Mesenchymal stem cell (in vitro differentiated cells and primary cell): ENCODE data around the gene TRIO.

ENCODE experiments used
- DNase-seq: peaks from one replicate; pipeline ENCODE4 v3.0.0-alpha.2; 2013
- H2AFZ ChIP-seq: one replicate; pipeline ENCODE4 v1.6.1; 2013; ENCODE audit warnings: low read depth, mild to moderate bottlenecking, control low read depth, inconsistent platforms, low read length, moderate library complexity
- H2AK5ac ChIP-seq: 2 replicates; pipeline ENCODE4 v1.6.1; 2013; ENCODE audit warnings: low read length, moderate library complexity, mild to moderate bottlenecking, inconsistent platforms; ENCODE audit not compliant: severe bottlenecking
- H2BK120ac ChIP-seq: one replicate; pipeline ENCODE4 v1.6.1; 2013; ENCODE audit warnings: low read depth, mild to moderate bottlenecking, inconsistent platforms, low read length, moderate library complexity
- H2BK12ac ChIP-seq, 2 experiments: one replicate each; pipeline ENCODE4 v1.6.1; 2013; ENCODE audit warnings: inconsistent platforms in 2 of 2, low read length in 2 of 2, mild to moderate bottlenecking in 2 of 2, moderate library complexity in 2 of 2, control low read depth in 1 of 2
- H2BK15ac ChIP-seq: one replicate; pipeline ENCODE4 v1.6.1; 2013; ENCODE audit warnings: mild to moderate bottlenecking, low read depth, inconsistent platforms; ENCODE audit not compliant: poor library complexity, severe bottlenecking
- H2BK5ac ChIP-seq: 2 replicates; pipeline ENCODE4 v1.6.1; 2013; ENCODE audit warnings: low read depth, mild to moderate bottlenecking, low read length, control low read depth, inconsistent platforms; ENCODE audit not compliant: poor library complexity, severe bottlenecking
- H3K14ac ChIP-seq, 2 experiments: one replicate each; pipeline ENCODE4 v1.6.1; 2013; ENCODE audit warnings: inconsistent platforms in 2 of 2, low read length in 2 of 2, control low read depth in 1 of 2, mild to moderate bottlenecking in 1 of 2, moderate library complexity in 1 of 2
- H3K18ac ChIP-seq, 2 experiments: one replicate each; pipeline ENCODE4 v1.6.1; 2013; ENCODE audit warnings: inconsistent platforms in 2 of 2, low read length in 2 of 2, control low read depth in 1 of 2, low read depth in 1 of 2, mild to moderate bottlenecking in 1 of 2
- H3K23ac ChIP-seq, 2 experiments: one replicate each; pipeline ENCODE4 v1.6.1; 2013; ENCODE audit warnings: inconsistent platforms in 2 of 2, low read length in 2 of 2, mild to moderate bottlenecking in 2 of 2, moderate library complexity in 2 of 2, control low read depth in 1 of 2
- H3K27ac ChIP-seq: 2 replicates; pipeline ENCODE4 v1.5.1; 2013; ENCODE audit warnings: mild to moderate bottlenecking, moderate library complexity, low read length, control low read depth, inconsistent platforms; ENCODE audit not compliant: poor library complexity, severe bottlenecking
- H3K27me3 ChIP-seq, 2 experiments: 2 replicates each; pipeline versions ENCODE4 v1.6.1 to v1.7.0; 2013; ENCODE audit warnings: low read length in 2 of 2, mild to moderate bottlenecking in 2 of 2, moderate library complexity in 2 of 2, control low read depth in 1 of 2, inconsistent platforms in 1 of 2; ENCODE audit not compliant: control insufficient read depth in 1 of 2, insufficient read depth in 1 of 2
- H3K36me3 ChIP-seq, 2 experiments: 2 replicates each; pipeline versions ENCODE4 v1.6.1 to v1.7.0; 2013; ENCODE audit warnings: low read length in 2 of 2, control low read depth in 1 of 2, inconsistent platforms in 1 of 2, low read depth in 1 of 2, mild to moderate bottlenecking in 1 of 2; ENCODE audit not compliant: insufficient read depth in 2 of 2, control insufficient read depth in 1 of 2
- H3K4ac ChIP-seq, 2 experiments: one replicate each; pipeline ENCODE4 v1.6.1; 2013; ENCODE audit warnings: inconsistent platforms in 2 of 2, low read length in 2 of 2, mild to moderate bottlenecking in 2 of 2, moderate library complexity in 2 of 2, control low read depth in 1 of 2, low read depth in 1 of 2
- H3K4me1 ChIP-seq: 2 replicates; pipeline ENCODE4 v1.6.1; 2013; ENCODE audit warnings: low read depth, low read length, control low read depth; ENCODE audit not compliant: control insufficient read depth, insufficient read depth
- H3K4me2 ChIP-seq: 2 replicates; pipeline ENCODE4 v1.6.1; 2013; ENCODE audit warnings: low read length, mild to moderate bottlenecking, inconsistent platforms; ENCODE audit not compliant: poor library complexity, severe bottlenecking
- H3K4me3 ChIP-seq, 2 experiments: 2 replicates each; pipeline versions ENCODE4 v1.5.1 to v1.7.0; 2013; ENCODE audit warnings: low read length in 2 of 2, mild to moderate bottlenecking in 2 of 2, control low read depth in 1 of 2, low read depth in 1 of 2; ENCODE audit not compliant: insufficient read depth in 1 of 2
- H3K79me1 ChIP-seq: replicated peaks from 2 replicates; pipeline ENCODE4 v1.6.1; 2013; ENCODE audit warnings: mild to moderate bottlenecking, control low read depth, low read length, inconsistent platforms; ENCODE audit not compliant: poor library complexity, severe bottlenecking
- H3K9ac ChIP-seq: 2 replicates; pipeline ENCODE4 v1.7.0; 2013; ENCODE audit warnings: mild to moderate bottlenecking, low read length, moderate library complexity
- H3K9me3 ChIP-seq: 2 replicates; pipeline ENCODE4 v1.7.0; 2013; ENCODE audit warnings: mild to moderate bottlenecking, low read length; ENCODE audit not compliant: control insufficient read depth
- H4K8ac ChIP-seq: one replicate; pipeline ENCODE4 v1.6.1; 2013; ENCODE audit warnings: inconsistent platforms, mild to moderate bottlenecking, low read length, moderate library complexity
- H4K91ac ChIP-seq: one replicate; pipeline ENCODE4 v1.6.1; 2013; ENCODE audit warnings: mild to moderate bottlenecking, low read length, inconsistent platforms
- WGBS: methylation state at CpG from one replicate; pipeline ENCODE4 v1.1.7; 2013; ENCODE audit warnings: mixed read lengths; 5-methylcytosine and 5-hydroxymethylcytosine counted together

The TRIO gene

DNA sequence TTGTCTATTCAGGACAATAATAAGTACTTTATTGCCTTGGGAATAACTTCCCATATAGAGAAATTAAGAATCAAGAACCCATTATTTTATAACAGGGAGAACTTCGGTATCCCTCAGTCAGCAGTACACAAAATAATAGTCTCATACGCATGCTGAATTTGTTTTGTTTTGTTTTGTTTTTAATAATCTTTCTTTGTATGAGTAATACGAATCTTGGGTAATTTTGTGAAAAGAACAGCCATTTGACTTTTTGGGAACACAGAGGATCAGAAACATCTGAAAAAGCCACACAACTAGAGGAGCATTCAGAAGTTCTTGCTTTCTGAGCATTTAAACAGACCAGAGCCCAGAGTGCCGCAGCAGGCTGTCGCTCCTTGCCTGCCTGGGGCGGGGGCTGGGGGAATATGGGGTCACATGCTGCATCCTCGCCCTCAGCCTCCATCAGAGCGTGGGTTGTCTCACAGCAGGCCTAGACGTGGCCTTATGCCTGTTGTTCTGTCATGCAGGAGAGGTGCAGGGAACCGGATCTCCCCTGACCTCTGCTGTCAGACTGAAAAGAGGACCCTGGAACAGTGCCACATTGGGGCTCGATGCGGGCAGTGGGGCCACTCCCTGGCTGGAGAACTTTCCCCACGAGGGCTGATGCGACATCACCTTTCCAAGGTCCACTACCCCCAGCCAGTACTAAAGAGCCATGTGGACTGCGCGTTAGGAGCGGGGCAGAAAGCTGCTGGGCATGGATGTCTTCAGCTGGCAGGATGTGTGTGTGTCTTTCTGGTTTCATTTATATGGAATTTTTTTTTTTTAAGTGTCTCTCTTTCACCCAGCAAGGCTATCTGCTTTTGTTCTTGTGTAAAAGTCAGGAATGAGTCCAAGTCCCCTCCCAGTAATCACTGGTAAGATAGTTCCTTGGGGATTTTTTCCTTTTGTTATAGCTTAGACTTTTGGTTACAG lies 305.1 kb downstream of the TRIO start:
- 74% methylated on average over 12 of the region's 17 CpGs for WGBS
- no peak overlapping the region for H3K23ac ChIP-seq
- no peak overlapping the region for H2AFZ ChIP-seq
- H2BK5ac ChIP-seq = peak overlapping the region; percentile 21
- no peaks in the 10 kb centered on the region for H3K27me3 ChIP-seq
- H2AK5ac ChIP-seq = peak overlapping the region; percentile 19
- peak overlapping the region; percentile 60 to 92 for H3K18ac ChIP-seq
- H3K9ac ChIP-seq = peak overlapping the region; percentile 97
- H2BK120ac ChIP-seq = peak overlapping the region; percentile 29
- peaks cover 29% of the 10 kb centered on the region for H3K4me1 ChIP-seq
- H2BK12ac ChIP-seq = peak overlapping the region; percentile 59 to 80
- peak overlapping the region; percentile 30 for H3K4me2 ChIP-seq
- H2BK15ac ChIP-seq = no peak overlapping the region
- H3K27ac ChIP-seq = peak overlapping the region; percentile 99
- peak overlapping the region; percentile 71 for H4K91ac ChIP-seq
- peaks cover 1% of the 10 kb centered on the region for H3K79me1 ChIP-seq
- peaks cover 4 to 60% of the 10 kb centered on the region in 2 experiments for H3K36me3 ChIP-seq
- no peaks in the 10 kb centered on the region for H3K9me3 ChIP-seq
- H3K4ac ChIP-seq = peak overlapping the region; percentile 29 to 42
- peak overlapping the region; percentile 67 for H4K8ac ChIP-seq
- peak; percentile 73 for DNase-seq
- no peak overlapping the region for H3K14ac ChIP-seq
- peak overlapping the region in 1 of 2 experiments; percentile 97 for H3K4me3 ChIP-seq

DNA sequence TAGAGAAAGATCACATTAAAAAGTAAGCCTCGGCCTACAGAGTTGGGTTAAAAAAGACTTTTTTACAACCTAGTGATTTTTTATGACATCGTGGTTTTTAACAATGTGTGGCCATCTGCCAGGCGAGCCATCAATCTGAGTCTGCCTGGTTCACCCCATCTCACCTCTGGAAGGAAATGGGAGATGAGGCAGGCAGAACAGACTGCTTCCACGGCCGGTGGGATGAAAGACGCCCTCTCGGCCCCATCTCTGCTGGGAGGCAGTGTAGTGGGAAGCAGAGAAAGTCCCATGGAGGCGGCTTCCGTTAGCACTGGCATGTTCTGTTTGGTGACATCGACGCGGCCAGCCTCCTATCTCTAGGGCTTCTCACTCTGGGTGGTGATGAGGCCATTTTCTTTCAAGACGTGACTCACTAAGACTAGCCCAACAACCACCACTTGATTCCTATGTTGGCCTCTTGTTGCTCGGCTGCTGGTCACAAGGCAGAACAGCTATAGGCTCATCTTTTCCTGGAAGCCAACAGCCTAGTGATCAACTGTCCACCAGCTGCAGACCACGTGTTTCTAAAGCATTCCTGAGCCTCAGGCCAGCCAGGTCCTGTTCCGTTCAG lies 306.0 kb downstream of the TRIO start:
- H3K79me1 ChIP-seq = peaks cover 2% of the 10 kb centered on the region
- H3K4me3 ChIP-seq = peak overlapping the region in 1 of 2 experiments; percentile 97
- H3K36me3 ChIP-seq = peaks cover 8 to 63% of the 10 kb centered on the region in 2 experiments
- H4K91ac ChIP-seq = peak overlapping the region; percentile 93
- H2AFZ ChIP-seq = no peak overlapping the region
- peak overlapping the region; percentile 82 to 99 for H3K18ac ChIP-seq
- peak overlapping the region; percentile 69 for H2BK120ac ChIP-seq
- peak overlapping the region in 1 of 2 experiments; percentile 93 for H3K23ac ChIP-seq
- H3K9ac ChIP-seq = peak overlapping the region; percentile 97
- H3K27ac ChIP-seq = peak overlapping the region; percentile 99
- H4K8ac ChIP-seq = peak overlapping the region; percentile 91
- H3K4me2 ChIP-seq = peak overlapping the region; percentile 49
- no peaks in the 10 kb centered on the region for H3K9me3 ChIP-seq
- peak overlapping the region; percentile 82 for H2BK15ac ChIP-seq
- peak overlapping the region; percentile 71 to 75 for H2BK12ac ChIP-seq
- 39% methylated on average over 16 of the region's 16 CpGs for WGBS
- H3K4me1 ChIP-seq = peaks cover 29% of the 10 kb centered on the region
- peak overlapping the region; percentile 90 for H2BK5ac ChIP-seq
- no peak overlapping the region for H3K14ac ChIP-seq
- H3K27me3 ChIP-seq = no peaks in the 10 kb centered on the region
- DNase-seq = peak; percentile 97
- peak overlapping the region; percentile 63 to 98 for H3K4ac ChIP-seq
- peak overlapping the region; percentile 86 for H2AK5ac ChIP-seq

DNA sequence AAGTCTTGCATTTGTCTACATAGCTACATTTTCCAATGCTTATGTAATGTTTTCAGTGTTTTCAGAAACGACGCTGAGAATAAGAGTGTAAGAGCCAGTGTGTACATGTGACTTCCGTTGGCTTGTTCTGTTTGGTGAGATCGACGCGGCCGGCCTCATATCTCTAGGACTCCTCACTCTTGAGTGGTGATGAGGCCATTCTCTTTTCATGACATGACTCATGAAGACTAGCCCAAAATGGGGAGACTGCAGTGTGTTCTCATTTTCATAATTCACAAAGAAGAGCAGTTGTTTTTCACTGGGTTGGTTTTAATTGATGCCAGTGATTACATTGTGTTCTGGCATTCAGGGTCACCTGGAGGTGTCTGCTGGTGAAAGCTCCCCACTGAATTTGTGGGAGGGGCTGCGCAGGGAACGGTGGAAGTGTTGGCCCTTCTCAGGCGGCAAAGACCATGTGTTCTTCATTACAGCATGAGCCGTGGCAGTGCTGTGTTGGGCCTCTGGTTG lies 306.9 kb downstream of the TRIO start:
- Histone ChIP-seq H2BK120ac (no peak overlapping the region), H3K9ac (peak overlapping the region; percentile 97), H2AFZ (no peak overlapping the region), H3K18ac (peak overlapping the region; percentile 40 to 67), H2BK12ac (peak overlapping the region in 1 of 2 experiments; percentile 49), H3K27me3 (no peaks in the 10 kb centered on the region), H3K4ac (peak overlapping the region; percentile 34 to 68), H2AK5ac (peak overlapping the region; percentile 98), H3K4me2 (no peak overlapping the region), H2BK5ac (peak overlapping the region; percentile 46), H3K4me3 (peak overlapping the region in 1 of 2 experiments; percentile 97), H3K14ac (no peak overlapping the region), H3K79me1 (peaks cover 5% of the 10 kb centered on the region), H3K9me3 (no peaks in the 10 kb centered on the region), H3K36me3 (peaks cover 17 to 66% of the 10 kb centered on the region in 2 experiments), H3K23ac (no peak overlapping the region), H4K8ac (peak overlapping the region; percentile 29), H2BK15ac (no peak overlapping the region), H3K27ac (peak overlapping the region; percentile 99), H3K4me1 (peaks cover 29% of the 10 kb centered on the region), H4K91ac (peak overlapping the region; percentile 49)
- 69% methylated on average over 10 of the region's 11 CpGs for WGBS
- DNase-seq = peak; percentile 93
